ENCODE results near the gene HAX1.
"Not testable (repeated sequence)": the region's sequence is repeated elsewhere in the genome, so short reads cannot be mapped to it uniquely, and the experiment has no call there.

Gene HAX1

GRCh38 chr1:154272217-154272998, at the start of gene HAX1:
Gene HAX1, plus strand, starts transcription at chr1:154272629. Its CDS starts 95 bp downstream, at chr1:154272724.
- peak; percentile 92 to 95 for DNase-seq

GRCh38 chr1:154222918-154223317, 49.5 kb upstream of the HAX1 start:
- DNase-seq: no peak

GRCh38 chr1:154223621-154224020, 48.8 kb upstream of the HAX1 start:
- no peak for DNase-seq

- no peak for DNase-seq
These were observed 47.1 kb upstream of the HAX1 start for GRCh38 chr1:154225370-154225769.

- not testable (repeated sequence) for DNase-seq
These were observed 41.3 kb upstream of the HAX1 start for GRCh38 chr1:154231112-154231511.

- not testable (repeated sequence) for DNase-seq
These were observed 39.3 kb upstream of the HAX1 start for GRCh38 chr1:154233127-154233526.

GRCh38 chr1:154236855-154237254, 35.6 kb upstream of the HAX1 start:
- no peak for DNase-seq

GRCh38 chr1:154237435-154237834, 35.0 kb upstream of the HAX1 start:
- no peak for DNase-seq

- DNase-seq: no peak
These were observed 34.4 kb upstream of the HAX1 start for GRCh38 chr1:154237880-154238506.

- DNase-seq: no peak
These were observed 32.9 kb upstream of the HAX1 start for GRCh38 chr1:154239491-154239890.

- no peak for DNase-seq
These were observed 32.1 kb upstream of the HAX1 start for GRCh38 chr1:154240294-154240833.

GRCh38 chr1:154241703-154242351, 30.6 kb upstream of the HAX1 start:
- no peak for DNase-seq

GRCh38 chr1:154253671-154254070, 18.8 kb upstream of the HAX1 start:
- DNase-seq: no peak

- DNase-seq: no peak
These were observed 15.7 kb upstream of the HAX1 start for GRCh38 chr1:154256686-154257085.

- no peak for DNase-seq
These were observed 13.6 kb upstream of the HAX1 start for GRCh38 chr1:154258784-154259183.

- no peak for DNase-seq
These were observed 12.3 kb upstream of the HAX1 start for GRCh38 chr1:154260127-154260526.

- no peak for DNase-seq
These were observed 8.7 kb upstream of the HAX1 start for GRCh38 chr1:154263465-154264332.

GRCh38 chr1:154264454-154264853, 8.0 kb upstream of the HAX1 start:
- no peak for DNase-seq

- no peak for DNase-seq
These were observed 6.8 kb upstream of the HAX1 start for GRCh38 chr1:154265586-154265985.

GRCh38 chr1:154270833-154271232, 1.6 kb upstream of the HAX1 start:
- no peak for DNase-seq

- DNase-seq: no peak
These were observed 652 bp downstream of the HAX1 start for GRCh38 chr1:154272999-154273563.

GRCh38 chr1:154276797-154277196, 4.4 kb downstream of the HAX1 start:
- DNase-seq: no peak
